Measurements from ENCODE around the gene HS6ST3.

DNA sequence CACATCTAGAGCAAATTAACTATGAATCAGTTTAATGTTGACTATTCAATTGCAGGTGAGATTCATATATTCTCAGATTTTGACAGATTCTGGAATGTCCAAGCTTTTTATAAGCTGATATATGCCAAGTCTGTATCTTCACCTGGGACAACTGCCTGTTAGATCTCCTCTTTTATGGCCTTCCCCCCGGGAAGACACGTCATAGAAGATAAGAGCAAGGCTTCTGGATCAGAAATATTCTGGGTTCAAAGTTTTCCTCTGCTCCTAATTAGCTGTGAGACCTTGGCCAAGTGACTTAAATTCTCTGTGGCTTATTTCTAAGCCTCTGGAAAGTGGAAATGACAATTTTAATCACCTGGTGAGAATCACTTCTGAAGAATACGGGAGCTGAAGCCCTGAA lies 716.8 kb downstream of the HS6ST3 start:
- TF ChIP-seq, protein P1, sequence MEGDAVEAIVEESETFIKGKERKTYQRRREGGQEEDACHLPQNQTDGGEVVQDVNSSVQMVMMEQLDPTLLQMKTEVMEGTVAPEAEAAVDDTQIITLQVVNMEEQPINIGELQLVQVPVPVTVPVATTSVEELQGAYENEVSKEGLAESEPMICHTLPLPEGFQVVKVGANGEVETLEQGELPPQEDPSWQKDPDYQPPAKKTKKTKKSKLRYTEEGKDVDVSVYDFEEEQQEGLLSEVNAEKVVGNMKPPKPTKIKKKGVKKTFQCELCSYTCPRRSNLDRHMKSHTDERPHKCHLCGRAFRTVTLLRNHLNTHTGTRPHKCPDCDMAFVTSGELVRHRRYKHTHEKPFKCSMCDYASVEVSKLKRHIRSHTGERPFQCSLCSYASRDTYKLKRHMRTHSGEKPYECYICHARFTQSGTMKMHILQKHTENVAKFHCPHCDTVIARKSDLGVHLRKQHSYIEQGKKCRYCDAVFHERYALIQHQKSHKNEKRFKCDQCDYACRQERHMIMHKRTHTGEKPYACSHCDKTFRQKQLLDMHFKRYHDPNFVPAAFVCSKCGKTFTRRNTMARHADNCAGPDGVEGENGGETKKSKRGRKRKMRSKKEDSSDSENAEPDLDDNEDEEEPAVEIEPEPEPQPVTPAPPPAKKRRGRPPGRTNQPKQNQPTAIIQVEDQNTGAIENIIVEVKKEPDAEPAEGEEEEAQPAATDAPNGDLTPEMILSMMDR (IDR thresholded peaks at IDR 0.05; ENCODE audit: low read length) = no peak
- no peak for TF ChIP-seq EZH2 (IDR thresholded peaks at IDR 0.05; ENCODE audit: borderline replicate concordance, low read length)

Data from OCI-LY1 (cell line).